ENCODE results near the gene PLEKHH2.

Gene PLEKHH2

DNA sequence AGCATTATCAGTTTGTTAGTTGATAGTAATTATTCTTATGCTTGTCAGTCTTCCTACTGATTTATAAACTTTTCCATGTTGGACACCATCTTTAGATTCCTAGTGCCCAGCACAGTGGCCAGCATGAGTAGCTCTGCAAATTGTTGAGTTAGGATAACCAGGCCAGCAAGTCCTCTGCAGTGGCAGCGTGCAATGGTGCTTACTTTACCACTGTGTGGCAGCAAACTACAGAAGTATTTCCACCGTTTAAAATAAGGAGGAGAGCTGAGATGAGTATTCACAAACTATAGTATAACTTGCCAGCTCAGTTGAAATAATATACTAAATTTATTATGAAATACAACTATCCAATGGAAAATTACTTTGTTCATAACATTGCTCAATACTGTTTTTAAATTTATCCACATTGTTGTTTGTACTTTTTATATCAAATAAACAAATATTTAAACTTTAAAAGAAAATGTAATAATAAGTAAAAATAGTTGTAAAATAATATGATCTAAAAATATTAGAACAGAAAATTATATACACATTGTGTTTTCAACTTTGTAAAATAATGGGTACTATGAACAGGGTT is 31.9 kb upstream of the PLEKHH2 start:
- no peak for TF ChIP-seq ZFX (IDR thresholded peaks at IDR 0.05; ENCODE audit: borderline replicate concordance)
- TF ChIP-seq, protein P1, sequence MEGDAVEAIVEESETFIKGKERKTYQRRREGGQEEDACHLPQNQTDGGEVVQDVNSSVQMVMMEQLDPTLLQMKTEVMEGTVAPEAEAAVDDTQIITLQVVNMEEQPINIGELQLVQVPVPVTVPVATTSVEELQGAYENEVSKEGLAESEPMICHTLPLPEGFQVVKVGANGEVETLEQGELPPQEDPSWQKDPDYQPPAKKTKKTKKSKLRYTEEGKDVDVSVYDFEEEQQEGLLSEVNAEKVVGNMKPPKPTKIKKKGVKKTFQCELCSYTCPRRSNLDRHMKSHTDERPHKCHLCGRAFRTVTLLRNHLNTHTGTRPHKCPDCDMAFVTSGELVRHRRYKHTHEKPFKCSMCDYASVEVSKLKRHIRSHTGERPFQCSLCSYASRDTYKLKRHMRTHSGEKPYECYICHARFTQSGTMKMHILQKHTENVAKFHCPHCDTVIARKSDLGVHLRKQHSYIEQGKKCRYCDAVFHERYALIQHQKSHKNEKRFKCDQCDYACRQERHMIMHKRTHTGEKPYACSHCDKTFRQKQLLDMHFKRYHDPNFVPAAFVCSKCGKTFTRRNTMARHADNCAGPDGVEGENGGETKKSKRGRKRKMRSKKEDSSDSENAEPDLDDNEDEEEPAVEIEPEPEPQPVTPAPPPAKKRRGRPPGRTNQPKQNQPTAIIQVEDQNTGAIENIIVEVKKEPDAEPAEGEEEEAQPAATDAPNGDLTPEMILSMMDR (IDR thresholded peaks at IDR 0.05): peak; percentile 64
- no peak overlapping the region for H3K27ac ChIP-seq

DNA sequence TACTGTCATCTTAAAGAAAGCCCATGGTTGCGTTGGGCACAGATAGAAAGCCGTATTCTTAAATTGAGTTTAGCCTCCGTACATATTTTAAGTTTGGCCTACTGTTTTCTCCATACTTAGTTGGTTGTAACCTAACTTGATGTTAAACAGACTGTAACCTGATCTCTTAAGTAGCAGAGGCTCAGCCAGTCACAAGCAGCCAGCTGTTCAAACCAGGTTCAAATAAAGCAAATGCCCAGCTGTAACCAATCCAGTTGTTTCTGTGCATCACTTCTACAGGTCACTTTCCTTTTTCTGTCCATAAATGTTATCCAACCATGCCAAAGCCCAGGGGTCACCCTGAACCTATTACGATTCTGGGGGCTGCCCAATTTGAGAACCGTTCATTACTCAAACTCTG is 31.2 kb upstream of the PLEKHH2 start:
- TF ChIP-seq, protein P1 (IDR thresholded peaks at IDR 0.05): no peak
- TF ChIP-seq ZFX (IDR thresholded peaks at IDR 0.05; ENCODE audit: borderline replicate concordance): no peak

DNA sequence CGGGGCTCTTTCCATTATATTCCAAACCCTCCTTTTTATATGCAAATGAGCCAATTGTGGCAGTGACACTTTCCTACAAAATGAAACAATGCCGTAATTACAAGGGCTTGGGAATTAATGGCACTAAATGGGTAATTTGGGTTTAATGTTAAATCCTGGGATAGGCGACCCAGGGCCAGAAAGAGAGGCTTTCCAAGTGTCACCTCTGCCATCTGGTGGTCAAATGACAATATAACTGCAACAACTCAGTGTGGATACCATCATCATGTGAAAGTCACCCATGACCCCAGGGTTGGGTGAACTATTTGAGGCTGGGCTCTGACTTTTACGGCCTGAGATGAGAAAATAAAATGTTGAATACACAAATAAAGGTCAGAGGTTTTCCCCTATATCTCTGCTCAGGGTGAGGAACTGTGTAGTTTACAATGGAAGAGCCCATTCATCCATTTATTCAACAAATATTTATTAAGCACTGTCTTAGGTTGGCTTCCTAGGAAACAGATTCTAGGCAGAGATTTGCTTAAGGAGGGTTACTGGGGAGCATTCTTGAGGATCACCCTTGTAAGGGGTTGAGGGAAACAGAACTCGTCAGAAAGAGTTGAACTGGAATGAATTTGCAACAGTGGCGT is 27.7 kb upstream of the PLEKHH2 start:
- H3K27ac ChIP-seq: no peak overlapping the region
- TF ChIP-seq, protein P1 (IDR thresholded peaks at IDR 0.05): peak; percentile 71
- TF ChIP-seq ZFX (IDR thresholded peaks at IDR 0.05; ENCODE audit: borderline replicate concordance): no peak

More for the DNA sequence above, 31.2 kb upstream of the PLEKHH2 start:
- H3K27ac ChIP-seq: no peak overlapping the region

DNA sequence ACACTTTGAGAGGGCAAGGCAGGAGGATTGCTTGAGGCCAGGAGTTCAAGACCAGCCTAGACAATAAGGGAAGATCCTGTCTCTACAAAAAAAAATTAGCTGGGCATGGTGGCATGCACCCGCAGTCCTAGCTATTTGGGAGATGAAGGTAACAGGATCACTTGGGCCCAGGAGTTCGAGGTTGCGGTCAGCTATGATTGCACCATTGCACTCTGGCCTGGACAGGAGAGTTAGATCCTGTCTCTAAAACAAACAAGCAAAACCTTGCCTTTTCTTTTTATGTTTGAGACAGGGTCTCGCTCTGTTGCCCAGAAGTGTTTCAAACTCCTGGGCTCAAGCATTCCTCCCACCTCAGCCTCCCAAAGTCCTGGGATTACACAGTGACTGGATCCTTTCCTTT is 26.7 kb upstream of the PLEKHH2 start:
- H3K27ac ChIP-seq: no peak overlapping the region
- TF ChIP-seq, protein P1 (IDR thresholded peaks at IDR 0.05): no peak
- no peak for TF ChIP-seq ZFX (IDR thresholded peaks at IDR 0.05; ENCODE audit: borderline replicate concordance)

DNA sequence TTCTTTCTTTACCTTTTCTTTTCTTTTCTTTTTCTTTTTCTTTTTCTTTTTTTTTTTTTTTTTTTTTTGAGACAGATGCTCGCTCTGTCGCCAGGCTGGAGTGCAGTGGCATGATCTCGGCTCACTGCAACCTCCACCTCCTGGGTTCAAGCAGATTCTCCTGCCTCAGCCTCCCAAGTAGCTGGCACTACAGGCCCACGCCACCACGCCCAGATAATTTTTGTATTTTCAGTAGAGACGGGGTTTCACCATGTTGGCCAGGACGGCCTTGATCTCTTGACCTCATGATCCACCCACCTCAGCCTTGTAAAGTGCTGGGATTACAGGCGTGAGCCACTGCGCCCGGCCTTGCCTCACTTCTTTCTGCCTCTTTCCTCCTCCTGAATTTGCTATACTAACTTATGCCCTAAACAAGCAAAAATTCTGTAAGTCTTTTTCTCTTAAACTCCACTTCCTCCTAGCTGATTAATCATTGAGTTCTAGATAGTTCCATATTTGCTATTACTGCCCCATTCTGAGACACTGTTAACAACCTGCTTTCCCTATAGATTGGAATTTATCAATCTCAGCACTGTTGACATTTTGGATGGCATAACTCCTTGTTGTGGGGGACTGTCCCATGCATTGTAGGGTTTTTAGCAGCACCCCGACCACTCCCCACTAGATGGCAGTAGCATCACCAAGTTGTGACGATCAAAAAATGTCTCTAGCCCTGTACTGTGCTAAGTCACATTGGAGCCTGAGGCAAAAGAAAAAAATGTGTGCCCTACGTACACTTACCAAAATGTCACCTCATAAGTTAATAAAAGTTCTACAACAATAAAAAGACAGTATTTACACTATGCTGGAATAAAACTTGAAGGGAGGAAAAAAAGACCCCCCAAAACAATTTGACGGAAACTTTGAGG is 24.8 kb upstream of the PLEKHH2 start:
- TF ChIP-seq ZFX (IDR thresholded peaks at IDR 0.05; ENCODE audit: borderline replicate concordance): no peak
- TF ChIP-seq, protein P1 (IDR thresholded peaks at IDR 0.05): peak; percentile 73
- H3K27ac ChIP-seq: no peak overlapping the region

DNA sequence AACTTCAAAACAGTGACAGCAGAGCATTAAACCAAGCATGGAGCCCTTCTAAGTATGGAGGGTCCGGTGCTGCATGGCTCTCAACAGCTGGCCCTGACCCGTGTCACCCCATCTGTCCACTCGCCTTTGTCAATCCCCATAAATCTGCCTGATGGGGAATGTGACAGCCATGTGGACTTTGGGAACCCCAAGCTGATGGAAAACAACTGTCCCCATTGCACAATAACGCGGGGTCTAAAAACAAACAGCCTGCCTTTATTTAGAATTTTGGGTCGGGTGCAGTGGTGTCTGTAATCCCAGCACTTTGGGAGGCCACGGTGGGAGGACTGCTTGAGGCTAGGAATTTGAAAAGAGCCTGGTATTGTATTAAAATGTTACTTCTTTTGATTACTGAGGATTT is 24.1 kb upstream of the PLEKHH2 start:
- H3K27ac ChIP-seq: no peak overlapping the region
- TF ChIP-seq ZFX (IDR thresholded peaks at IDR 0.05; ENCODE audit: borderline replicate concordance): no peak
- TF ChIP-seq, protein P1 (IDR thresholded peaks at IDR 0.05): no peak
